ENCODE results near the gene PROKR2. TPM values are rescaled to one million over a fixed set of nuclear protein-coding genes. Genes with fewer than 3 reads are reported as not detected.
A peak's percentile ranks its signal among the peaks of the same experiment; 100 is the strongest.

The PROKR2 gene
- total RNA-seq, 1 donor from 2014 or later: 0.86 TPM

DNA sequence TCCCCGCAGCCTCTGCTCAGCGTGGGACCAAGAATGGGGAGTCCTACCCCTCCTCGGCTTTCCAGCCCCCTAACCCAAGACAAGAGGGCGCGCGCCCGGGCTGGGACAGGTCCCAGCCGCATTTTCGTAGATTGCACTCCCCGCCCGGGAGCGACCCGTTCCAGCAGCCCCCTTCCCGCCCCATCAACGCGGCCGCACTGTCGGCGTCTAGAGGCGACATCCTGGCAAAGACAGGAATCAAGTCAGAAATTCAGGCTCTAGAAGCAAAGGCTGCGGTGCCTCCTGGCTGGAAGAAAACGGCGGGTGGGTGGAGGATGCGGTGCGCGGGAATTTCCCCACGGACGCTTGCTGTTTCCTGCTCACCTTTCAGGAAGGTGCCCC is 957 bp downstream of the PROKR2 start:
- Mint-ChIP-seq H3K9me3 (ENCODE audit: unreplicated experiment) (peaks cover 10% of the 10 kb centered on the region), H3K4me1 (ENCODE audit: low read depth, unreplicated experiment) (no peaks in the 10 kb centered on the region), H3K27ac (ENCODE audit: unreplicated experiment) (no peak overlapping the region), H3K27me3 (ENCODE audit: unreplicated experiment) (peaks cover 12% of the 10 kb centered on the region), H3K36me3 (ENCODE audit: unreplicated experiment) (peaks cover 7% of the 10 kb centered on the region), H3K4me3 (ENCODE audit: unreplicated experiment) (peak overlapping the region; percentile 79)
- no peak for DNase-seq
- no peak for TF ChIP-seq CTCF (IDR thresholded peaks at IDR 0.05; ENCODE audit: partially characterized antibody, unreplicated experiment)

DNA sequence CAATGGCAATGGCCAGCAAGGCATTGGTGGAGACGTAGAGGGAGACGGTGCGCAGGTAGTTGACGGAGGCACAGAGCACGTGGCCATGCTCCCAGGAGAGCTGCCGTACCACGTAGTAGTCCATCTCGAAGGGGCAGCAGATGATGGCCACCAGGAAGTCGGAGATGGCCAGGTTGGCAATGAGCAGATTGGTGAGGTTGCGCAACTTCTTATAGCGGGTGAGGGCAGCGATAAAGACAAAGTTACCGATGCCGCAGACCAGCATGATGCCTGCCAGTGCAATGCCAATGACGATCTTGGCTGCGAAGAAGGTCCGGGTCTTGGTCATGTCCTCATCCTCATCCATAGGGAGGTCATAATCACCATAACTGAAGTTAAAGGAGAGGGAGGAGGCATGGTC is 2.8 kb downstream of the PROKR2 start:
- Mint-ChIP-seq H3K9me3 (ENCODE audit: unreplicated experiment) (peaks cover 9% of the 10 kb centered on the region), H3K4me1 (ENCODE audit: low read depth, unreplicated experiment) (no peaks in the 10 kb centered on the region), H3K27me3 (ENCODE audit: unreplicated experiment) (peaks cover 12% of the 10 kb centered on the region), H3K36me3 (ENCODE audit: unreplicated experiment) (peaks cover 8% of the 10 kb centered on the region), H3K4me3 (ENCODE audit: unreplicated experiment) (no peak overlapping the region), H3K27ac (ENCODE audit: unreplicated experiment) (no peak overlapping the region)
- no peak for TF ChIP-seq CTCF (IDR thresholded peaks at IDR 0.05; ENCODE audit: partially characterized antibody, unreplicated experiment)
- no peak for DNase-seq

GRCh38 chr20:5312518-5312917 is 4.2 kb downstream of the PROKR2 start:
- no peaks in the 10 kb centered on the region for H3K4me1 Mint-ChIP-seq (ENCODE audit: low read depth, unreplicated experiment)
- TF ChIP-seq CTCF (IDR thresholded peaks at IDR 0.05; ENCODE audit: partially characterized antibody, unreplicated experiment): no peak
- no peak overlapping the region for H3K27ac Mint-ChIP-seq (ENCODE audit: unreplicated experiment)
- DNase-seq: no peak
- no peak overlapping the region for H3K4me3 Mint-ChIP-seq (ENCODE audit: unreplicated experiment)
- peaks cover 16% of the 10 kb centered on the region for H3K36me3 Mint-ChIP-seq (ENCODE audit: unreplicated experiment)
- peaks cover 6% of the 10 kb centered on the region for H3K9me3 Mint-ChIP-seq (ENCODE audit: unreplicated experiment)
- peaks cover 7% of the 10 kb centered on the region for H3K27me3 Mint-ChIP-seq (ENCODE audit: unreplicated experiment)

DNA sequence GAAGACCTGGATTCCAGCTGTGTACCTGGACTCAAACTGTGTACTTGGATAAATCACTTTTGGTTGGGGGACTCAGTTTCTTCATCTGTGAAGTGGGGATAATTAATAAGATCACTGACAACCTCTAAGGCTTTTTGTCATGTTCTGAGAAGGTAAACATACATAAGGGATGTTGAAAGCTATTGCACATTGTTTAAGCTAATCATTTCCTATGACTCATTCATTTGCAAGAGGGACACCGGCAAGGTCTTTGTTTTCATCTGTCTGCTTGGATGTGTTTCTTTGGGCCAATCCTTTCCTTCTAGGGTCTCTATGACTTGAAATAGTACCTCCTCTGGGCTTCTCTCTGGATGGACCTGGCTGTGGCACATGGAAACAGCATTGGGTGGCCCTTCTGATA is 6.8 kb downstream of the PROKR2 start:
- no peak for DNase-seq
- H3K4me3 Mint-ChIP-seq (ENCODE audit: unreplicated experiment): no peak overlapping the region

DNA sequence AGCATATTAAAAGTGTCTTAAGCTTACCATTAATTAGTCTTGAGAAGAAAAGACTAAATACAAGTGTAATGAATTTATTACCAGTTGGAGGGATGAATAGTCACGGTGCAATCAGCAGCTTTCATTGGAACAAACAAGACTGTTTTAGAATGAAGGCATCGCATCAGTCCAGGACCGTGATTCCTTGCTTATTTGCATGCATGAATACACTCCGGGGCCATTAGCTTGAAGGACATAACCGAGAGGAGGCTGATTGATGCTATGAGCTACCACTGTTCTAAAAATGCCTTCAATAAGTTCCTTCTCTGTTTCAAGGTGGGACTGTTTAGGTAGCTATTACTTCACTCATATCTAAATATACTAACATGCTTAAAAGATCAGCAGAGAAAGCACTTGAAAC is 17.9 kb downstream of the PROKR2 start:
- H3K9me3 Mint-ChIP-seq (ENCODE audit: unreplicated experiment): peaks cover 3% of the 10 kb centered on the region
- no peak for TF ChIP-seq CTCF (IDR thresholded peaks at IDR 0.05; ENCODE audit: partially characterized antibody, unreplicated experiment)
- peaks cover 2% of the 10 kb centered on the region for H3K27me3 Mint-ChIP-seq (ENCODE audit: unreplicated experiment)
- no peaks in the 10 kb centered on the region for H3K4me1 Mint-ChIP-seq (ENCODE audit: low read depth, unreplicated experiment)
- H3K4me3 Mint-ChIP-seq (ENCODE audit: unreplicated experiment): no peak overlapping the region
- no peak overlapping the region for H3K27ac Mint-ChIP-seq (ENCODE audit: unreplicated experiment)
- H3K36me3 Mint-ChIP-seq (ENCODE audit: unreplicated experiment): peaks cover 4% of the 10 kb centered on the region
- DNase-seq: no peak

More for the DNA sequence above, 6.8 kb downstream of the PROKR2 start:
- no peak for TF ChIP-seq CTCF (IDR thresholded peaks at IDR 0.05; ENCODE audit: partially characterized antibody, unreplicated experiment)
- peaks cover 3% of the 10 kb centered on the region for H3K27me3 Mint-ChIP-seq (ENCODE audit: unreplicated experiment)
- peaks cover 6% of the 10 kb centered on the region for H3K9me3 Mint-ChIP-seq (ENCODE audit: unreplicated experiment)
- H3K36me3 Mint-ChIP-seq (ENCODE audit: unreplicated experiment): peaks cover 20% of the 10 kb centered on the region
- H3K4me1 Mint-ChIP-seq (ENCODE audit: low read depth, unreplicated experiment): no peaks in the 10 kb centered on the region
- H3K27ac Mint-ChIP-seq (ENCODE audit: unreplicated experiment): no peak overlapping the region

Measured in glutamatergic neuron (in vitro differentiated cells).